ENCODE results near the gene CDX4.

- TF ChIP-seq POLR2A (IDR thresholded peaks at IDR 0.05; ENCODE audit: low read length) (no peak), TFCP2L1 (CRISPR knock-in tag; IDR thresholded peaks at IDR 0.05) (no peak)
- TF ChIP-seq, protein P1, sequence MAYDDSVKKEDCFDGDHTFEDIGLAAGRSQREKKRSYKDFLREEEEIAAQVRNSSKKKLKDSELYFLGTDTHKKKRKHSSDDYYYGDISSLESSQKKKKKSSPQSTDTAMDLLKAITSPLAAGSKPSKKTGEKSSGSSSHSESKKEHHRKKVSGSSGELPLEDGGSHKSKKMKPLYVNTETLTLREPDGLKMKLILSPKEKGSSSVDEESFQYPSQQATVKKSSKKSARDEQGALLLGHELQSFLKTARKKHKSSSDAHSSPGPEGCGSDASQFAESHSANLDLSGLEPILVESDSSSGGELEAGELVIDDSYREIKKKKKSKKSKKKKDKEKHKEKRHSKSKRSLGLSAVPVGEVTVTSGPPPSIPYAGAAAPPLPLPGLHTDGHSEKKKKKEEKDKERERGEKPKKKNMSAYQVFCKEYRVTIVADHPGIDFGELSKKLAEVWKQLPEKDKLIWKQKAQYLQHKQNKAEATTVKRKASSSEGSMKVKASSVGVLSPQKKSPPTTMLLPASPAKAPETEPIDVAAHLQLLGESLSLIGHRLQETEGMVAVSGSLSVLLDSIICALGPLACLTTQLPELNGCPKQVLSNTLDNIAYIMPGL (CRISPR knock-in tag; IDR thresholded peaks at IDR 0.05; ENCODE audit: borderline replicate concordance), result no peak
Measured at GRCh38 chrX:73446831-73447230, at the start of gene CDX4.

Data from A549 (cell line).